Measurements from ENCODE around the gene SRRM3.
"Not testable (repeated sequence)": the region's sequence is repeated elsewhere in the genome, so short reads cannot be mapped to it uniquely, and the experiment has no call there.

SRRM3 gene

DNA sequence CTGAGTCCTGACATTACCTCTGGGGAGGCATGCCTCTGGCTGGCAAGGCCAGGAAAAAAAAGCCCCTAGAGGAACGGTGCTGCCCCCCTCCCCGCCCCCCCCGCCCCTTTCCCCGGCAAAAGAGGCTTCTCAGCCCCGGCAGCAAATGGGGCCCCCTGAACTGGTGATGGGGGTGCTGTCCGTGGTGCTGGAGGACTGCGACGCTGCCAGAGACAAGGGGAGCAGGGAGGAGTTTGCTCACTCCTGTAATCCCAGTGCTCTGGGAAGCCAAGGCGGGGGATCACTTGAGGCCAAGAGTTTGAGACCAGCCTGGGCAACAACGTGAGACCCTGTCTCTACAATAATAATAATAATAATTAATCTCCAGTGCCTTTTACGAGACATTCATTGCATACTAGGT lies 23.7 kb downstream of the SRRM3 start:
- peak; percentile 88 for DNase-seq
- no peak overlapping the region for H3K4me3 Mint-ChIP-seq
- H3K27me3 Mint-ChIP-seq (ENCODE audit: low read depth, poor library complexity): peaks cover 62% of the 10 kb centered on the region
- TF ChIP-seq CTCF (IDR thresholded peaks at IDR 0.05): no peak
- H3K36me3 Mint-ChIP-seq (ENCODE audit: low read depth): no peaks in the 10 kb centered on the region
- no peak overlapping the region for H3K27ac Mint-ChIP-seq
- H3K9me3 Mint-ChIP-seq: no peaks in the 10 kb centered on the region
- peaks cover 5% of the 10 kb centered on the region for H3K4me1 Mint-ChIP-seq

DNA sequence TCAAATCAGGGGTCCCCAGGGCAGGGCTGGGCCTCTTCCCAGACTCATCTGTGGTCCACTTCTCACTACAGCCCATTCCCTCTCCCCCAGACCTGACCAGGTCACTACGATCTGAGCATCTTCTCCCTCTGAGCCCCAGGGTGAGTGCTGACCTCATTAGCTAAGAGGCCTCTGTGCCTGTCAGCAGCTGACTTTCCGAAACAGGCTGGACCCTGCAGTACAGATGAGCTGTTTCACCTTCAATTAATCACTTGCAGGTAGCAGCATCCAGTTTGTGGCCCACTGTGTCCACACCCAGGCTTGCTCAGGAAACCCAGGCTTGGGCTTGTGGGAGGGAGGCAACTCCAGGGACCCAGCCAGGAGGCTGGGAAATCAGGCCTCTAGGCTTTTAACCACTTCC lies 24.3 kb downstream of the SRRM3 start:
- no peak overlapping the region for H3K27ac Mint-ChIP-seq
- peaks cover 5% of the 10 kb centered on the region for H3K4me1 Mint-ChIP-seq
- H3K36me3 Mint-ChIP-seq (ENCODE audit: low read depth): no peaks in the 10 kb centered on the region
- H3K9me3 Mint-ChIP-seq: no peaks in the 10 kb centered on the region
- peaks cover 68% of the 10 kb centered on the region for H3K27me3 Mint-ChIP-seq (ENCODE audit: low read depth, poor library complexity)
- no peak for DNase-seq
- H3K4me3 Mint-ChIP-seq: no peak overlapping the region
- TF ChIP-seq CTCF (IDR thresholded peaks at IDR 0.05): no peak

GRCh38 chr7:76226878-76227423 lies 25.3 kb downstream of the SRRM3 start:
- not testable (repeated sequence) for H3K4me1 Mint-ChIP-seq; H3K36me3 Mint-ChIP-seq (ENCODE audit: low read depth); DNase-seq; H3K9me3 Mint-ChIP-seq; H3K4me3 Mint-ChIP-seq; H3K27ac Mint-ChIP-seq
- H3K27me3 Mint-ChIP-seq (ENCODE audit: low read depth, poor library complexity): peaks cover 76% of the 10 kb centered on the region

- no peak overlapping the region for H3K27ac Mint-ChIP-seq
- no peak for TF ChIP-seq CTCF (IDR thresholded peaks at IDR 0.05)
- H3K27me3 Mint-ChIP-seq (ENCODE audit: low read depth, poor library complexity): peaks cover 72% of the 10 kb centered on the region
- DNase-seq: no peak
- H3K4me1 Mint-ChIP-seq: peaks cover 26% of the 10 kb centered on the region
- H3K36me3 Mint-ChIP-seq (ENCODE audit: low read depth): no peaks in the 10 kb centered on the region
- no peaks in the 10 kb centered on the region for H3K9me3 Mint-ChIP-seq
- H3K4me3 Mint-ChIP-seq: no peak overlapping the region
Observed at GRCh38 chr7:76230214-76230613, 28.5 kb downstream of the SRRM3 start.

DNA sequence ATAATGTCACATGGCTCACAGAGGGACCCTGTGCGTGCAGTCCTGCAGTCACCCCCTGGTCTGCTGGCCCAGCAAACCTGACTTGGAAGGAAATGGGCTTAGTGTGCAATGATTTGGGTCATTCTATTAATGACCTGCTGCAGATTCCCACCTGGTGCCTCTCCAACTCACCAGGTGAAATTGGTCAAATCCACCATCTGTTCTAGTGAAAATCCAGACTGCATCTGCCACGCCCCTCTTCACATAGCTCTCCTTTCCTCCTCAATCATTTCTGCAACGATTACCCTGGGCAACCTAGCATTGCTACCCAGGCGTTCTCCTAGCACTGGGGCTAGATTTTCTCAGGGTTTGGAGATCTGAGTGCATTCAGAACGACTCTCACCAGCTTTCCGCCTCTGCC lies 29.4 kb downstream of the SRRM3 start:
- H3K36me3 Mint-ChIP-seq (ENCODE audit: low read depth): no peaks in the 10 kb centered on the region
- peaks cover 71% of the 10 kb centered on the region for H3K27me3 Mint-ChIP-seq (ENCODE audit: low read depth, poor library complexity)
- peaks cover 31% of the 10 kb centered on the region for H3K4me1 Mint-ChIP-seq
- H3K9me3 Mint-ChIP-seq: no peaks in the 10 kb centered on the region
- no peak for DNase-seq
- H3K4me3 Mint-ChIP-seq: no peak overlapping the region
- TF ChIP-seq CTCF (IDR thresholded peaks at IDR 0.05): no peak
- no peak overlapping the region for H3K27ac Mint-ChIP-seq

DNA sequence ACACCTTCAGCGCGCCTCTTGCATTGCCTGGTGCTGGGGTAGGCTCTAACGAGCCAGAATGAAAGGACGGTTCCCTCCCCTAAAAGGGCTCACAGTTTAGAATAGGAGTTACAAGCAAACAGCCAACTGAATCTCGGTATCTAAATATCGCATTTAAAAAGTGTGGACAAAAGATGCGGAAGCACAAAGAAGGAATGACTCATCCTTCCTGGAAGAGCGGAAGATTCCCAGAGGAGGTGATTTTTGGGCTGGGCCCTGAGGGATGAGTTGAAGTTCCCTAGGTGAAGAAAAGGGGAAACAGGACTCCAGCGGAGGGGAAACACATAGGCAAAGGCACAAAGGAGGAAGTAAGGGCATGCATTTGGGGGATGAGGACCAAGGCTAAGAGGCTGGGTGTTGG lies 29.9 kb downstream of the SRRM3 start:
- no peak for DNase-seq
- Mint-ChIP-seq H3K4me1 (peaks cover 36% of the 10 kb centered on the region), H3K27me3 (ENCODE audit: low read depth, poor library complexity) (peaks cover 72% of the 10 kb centered on the region), H3K36me3 (ENCODE audit: low read depth) (no peaks in the 10 kb centered on the region), H3K9me3 (no peaks in the 10 kb centered on the region), H3K4me3 (no peak overlapping the region), H3K27ac (no peak overlapping the region)
- TF ChIP-seq CTCF (IDR thresholded peaks at IDR 0.05): no peak

Measured in nephron progenitor cell (in vitro differentiated cells).